SK-N-SH treated with all-trans-retinoic acid at 6 μM for 48 hours (cell line): ENCODE results near the gene AGAP5.
"Not testable (repeated sequence)": the region's sequence is repeated elsewhere in the genome, so short reads cannot be mapped to it uniquely, and the experiment has no call there.

Experiments
- CSDC2 ChIP-seq: fragments of 250-450 bp; sonication (Bioruptor Pico); IDR thresholded peaks from 2 replicates; pipeline ENCODE4 v1.5.0; 2020; ENCODE audit warnings: mild to moderate bottlenecking, moderate library complexity
- ISL1 ChIP-seq: fragments of 250-450 bp; sonication (Bioruptor Pico); IDR thresholded peaks from 2 replicates; pipeline ENCODE4 v2.1.2; 2022; ENCODE audit warnings: mild to moderate bottlenecking, moderate library complexity
- ZFP3 ChIP-seq: fragments of 250-450 bp; sonication (Bioruptor Pico); IDR thresholded peaks from 2 replicates; pipeline ENCODE4 v1.5.0; 2020; ENCODE audit warnings: mild to moderate bottlenecking, moderate library complexity
- ZNF8 ChIP-seq: fragments of 450-650 bp; formaldehyde crosslinking; IDR thresholded peaks from 2 replicates; pipeline ENCODE4 v1.5.0; 2020; ENCODE audit warnings: mild to moderate bottlenecking, moderate library complexity
- TF ChIP-seq, protein P1 (sequence below): fragments of 250-450 bp; sonication (Bioruptor Pico); IDR thresholded peaks from 2 replicates; pipeline ENCODE4 v1.8.0; 2021; ENCODE audit warnings: low read depth, mild to moderate bottlenecking, moderate library complexity, borderline replicate concordance
- TF ChIP-seq, protein P2 (sequence below): fragments of 250-450 bp; sonication (Bioruptor Pico); IDR thresholded peaks from 2 replicates; pipeline ENCODE4 v1.8.0; 2020; ENCODE audit warnings: mild to moderate bottlenecking, moderate library complexity, borderline replicate concordance

DNA sequence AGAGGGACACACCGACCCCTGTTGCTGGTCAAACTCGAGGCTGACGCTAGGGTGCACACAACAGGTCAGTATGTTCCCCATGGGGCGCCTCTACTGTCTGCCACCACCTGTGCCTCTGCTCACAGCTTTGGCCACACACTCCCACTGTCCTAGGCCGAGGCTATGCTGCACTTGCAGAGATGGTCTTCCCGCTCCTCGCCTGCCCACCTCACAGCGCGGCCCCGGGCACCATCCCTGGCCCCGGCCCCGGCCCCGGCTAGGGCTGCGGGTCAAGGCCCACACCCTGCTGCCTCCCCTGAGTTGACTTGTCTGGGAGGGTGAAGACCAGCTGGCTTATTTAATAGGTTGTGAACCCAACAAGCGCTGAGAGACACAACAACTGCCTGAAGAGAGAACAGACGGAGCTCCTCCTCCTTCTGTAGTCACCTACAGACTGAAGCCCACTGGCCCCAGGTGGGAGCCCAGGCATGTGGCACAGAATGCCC, at the start of gene AGAP5:
- not testable (repeated sequence) for TF ChIP-seq ISL1 (CRISPR knock-in tag); ZFP3 (CRISPR knock-in tag); ZNF8; CSDC2
- TF ChIP-seq, protein P1, sequence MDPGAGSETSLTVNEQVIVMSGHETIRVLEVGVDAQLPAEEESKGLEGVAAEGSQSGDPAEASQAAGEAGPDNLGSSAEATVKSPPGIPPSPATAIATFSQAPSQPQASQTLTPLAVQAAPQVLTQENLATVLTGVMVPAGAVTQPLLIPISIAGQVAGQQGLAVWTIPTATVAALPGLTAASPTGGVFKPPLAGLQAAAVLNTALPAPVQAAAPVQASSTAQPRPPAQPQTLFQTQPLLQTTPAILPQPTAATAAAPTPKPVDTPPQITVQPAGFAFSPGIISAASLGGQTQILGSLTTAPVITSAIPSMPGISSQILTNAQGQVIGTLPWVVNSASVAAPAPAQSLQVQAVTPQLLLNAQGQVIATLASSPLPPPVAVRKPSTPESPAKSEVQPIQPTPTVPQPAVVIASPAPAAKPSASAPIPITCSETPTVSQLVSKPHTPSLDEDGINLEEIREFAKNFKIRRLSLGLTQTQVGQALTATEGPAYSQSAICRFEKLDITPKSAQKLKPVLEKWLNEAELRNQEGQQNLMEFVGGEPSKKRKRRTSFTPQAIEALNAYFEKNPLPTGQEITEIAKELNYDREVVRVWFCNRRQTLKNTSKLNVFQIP (CRISPR knock-in tag), result not testable (repeated sequence)
- TF ChIP-seq, protein P2, sequence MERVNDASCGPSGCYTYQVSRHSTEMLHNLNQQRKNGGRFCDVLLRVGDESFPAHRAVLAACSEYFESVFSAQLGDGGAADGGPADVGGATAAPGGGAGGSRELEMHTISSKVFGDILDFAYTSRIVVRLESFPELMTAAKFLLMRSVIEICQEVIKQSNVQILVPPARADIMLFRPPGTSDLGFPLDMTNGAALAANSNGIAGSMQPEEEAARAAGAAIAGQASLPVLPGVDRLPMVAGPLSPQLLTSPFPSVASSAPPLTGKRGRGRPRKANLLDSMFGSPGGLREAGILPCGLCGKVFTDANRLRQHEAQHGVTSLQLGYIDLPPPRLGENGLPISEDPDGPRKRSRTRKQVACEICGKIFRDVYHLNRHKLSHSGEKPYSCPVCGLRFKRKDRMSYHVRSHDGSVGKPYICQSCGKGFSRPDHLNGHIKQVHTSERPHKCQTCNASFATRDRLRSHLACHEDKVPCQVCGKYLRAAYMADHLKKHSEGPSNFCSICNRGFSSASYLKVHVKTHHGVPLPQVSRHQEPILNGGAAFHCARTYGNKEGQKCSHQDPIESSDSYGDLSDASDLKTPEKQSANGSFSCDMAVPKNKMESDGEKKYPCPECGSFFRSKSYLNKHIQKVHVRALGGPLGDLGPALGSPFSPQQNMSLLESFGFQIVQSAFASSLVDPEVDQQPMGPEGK (CRISPR knock-in tag), result not testable (repeated sequence)
